ENCODE data around the gene SP5.
"Not testable (repeated sequence)": the region's sequence is repeated elsewhere in the genome, so short reads cannot be mapped to it uniquely, and the experiment has no call there.

Gene SP5

DNA sequence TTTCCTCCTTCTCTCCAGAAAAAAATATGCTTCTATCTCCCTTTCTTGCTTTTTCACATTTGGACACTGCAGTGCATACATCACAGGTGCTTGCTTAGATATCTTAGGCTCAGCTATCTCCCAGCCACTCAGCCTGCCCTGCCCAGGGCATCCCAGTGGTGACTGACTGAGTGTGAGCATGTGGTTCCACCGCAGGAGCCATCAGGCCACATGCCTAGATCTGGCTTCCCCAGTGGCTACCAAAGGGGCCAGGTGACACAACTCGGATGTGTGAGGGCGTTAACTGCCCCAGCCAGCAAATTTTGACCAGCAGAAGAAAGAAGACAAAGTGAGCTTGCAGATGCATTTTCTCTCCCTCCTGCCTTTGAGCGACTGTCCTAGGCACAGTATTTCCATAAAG, 25.5 kb downstream of the SP5 start:
- DNase-seq = no peak

GRCh38 chr2:170742000-170742399, 26.9 kb downstream of the SP5 start:
- DNase-seq = no peak

DNA sequence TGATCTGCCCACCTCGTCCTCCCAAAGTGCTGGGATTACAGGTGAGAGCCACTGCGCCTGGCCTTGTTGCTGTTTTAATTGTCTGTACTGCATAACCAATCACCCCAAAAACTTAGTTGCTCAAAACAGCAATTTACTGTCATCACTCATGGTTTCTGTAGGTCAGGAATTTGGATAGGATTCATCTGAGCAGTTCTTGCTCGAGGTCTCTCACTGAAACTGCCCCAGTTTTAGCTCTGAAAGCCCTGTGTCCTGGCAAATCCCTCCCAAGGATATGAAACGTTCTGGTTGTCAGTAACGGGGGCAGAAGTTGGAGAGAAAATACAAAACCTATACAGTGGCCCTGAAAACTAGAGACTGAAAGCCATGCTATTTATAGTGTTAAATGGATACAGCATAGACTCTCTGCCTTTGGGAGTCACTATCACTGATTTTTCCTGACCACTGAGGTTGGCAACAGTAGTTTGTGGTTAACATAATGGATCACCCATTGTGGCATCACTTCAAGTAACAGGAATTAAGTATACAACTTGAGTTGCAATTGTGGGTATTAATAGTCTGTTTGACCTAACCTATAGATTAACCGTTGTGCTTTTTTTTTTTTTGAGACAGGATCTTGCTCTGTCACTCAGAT, 27.9 kb downstream of the SP5 start:
- DNase-seq = no peak

DNA sequence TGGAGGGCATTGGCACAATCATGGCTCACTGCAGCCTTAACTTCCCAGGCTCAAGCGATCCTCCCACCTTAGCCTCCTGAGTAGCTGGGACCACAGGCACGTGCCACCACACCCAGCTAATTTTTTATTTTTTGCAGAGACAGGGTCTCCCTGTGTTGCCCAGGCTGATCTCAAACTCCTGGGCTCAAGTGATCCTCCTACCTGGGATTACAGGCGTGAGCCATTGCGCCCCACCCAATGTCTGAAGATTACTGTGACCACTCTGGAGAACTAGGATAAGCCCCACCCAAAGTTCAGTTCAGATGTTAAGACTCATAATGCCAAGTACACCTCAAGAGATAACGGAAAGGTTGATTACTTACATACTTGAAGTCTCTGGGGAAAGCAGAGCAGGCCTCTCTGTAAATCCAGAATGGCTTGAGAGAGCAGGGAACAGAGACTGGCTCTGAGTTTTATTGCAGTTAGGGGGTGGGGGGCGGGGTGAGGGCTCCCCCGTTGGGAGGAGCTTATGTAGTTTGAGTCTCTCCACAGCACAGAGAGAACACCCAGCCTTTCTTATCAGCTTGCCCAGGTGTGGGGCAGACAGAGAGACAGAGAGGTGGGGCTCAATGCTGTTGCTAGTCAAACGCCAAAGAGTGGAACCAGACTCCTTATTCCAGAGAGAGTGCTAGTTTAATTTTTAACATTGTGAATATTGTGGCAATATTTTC, 28.5 kb downstream of the SP5 start:
- DNase-seq = no peak

DNA sequence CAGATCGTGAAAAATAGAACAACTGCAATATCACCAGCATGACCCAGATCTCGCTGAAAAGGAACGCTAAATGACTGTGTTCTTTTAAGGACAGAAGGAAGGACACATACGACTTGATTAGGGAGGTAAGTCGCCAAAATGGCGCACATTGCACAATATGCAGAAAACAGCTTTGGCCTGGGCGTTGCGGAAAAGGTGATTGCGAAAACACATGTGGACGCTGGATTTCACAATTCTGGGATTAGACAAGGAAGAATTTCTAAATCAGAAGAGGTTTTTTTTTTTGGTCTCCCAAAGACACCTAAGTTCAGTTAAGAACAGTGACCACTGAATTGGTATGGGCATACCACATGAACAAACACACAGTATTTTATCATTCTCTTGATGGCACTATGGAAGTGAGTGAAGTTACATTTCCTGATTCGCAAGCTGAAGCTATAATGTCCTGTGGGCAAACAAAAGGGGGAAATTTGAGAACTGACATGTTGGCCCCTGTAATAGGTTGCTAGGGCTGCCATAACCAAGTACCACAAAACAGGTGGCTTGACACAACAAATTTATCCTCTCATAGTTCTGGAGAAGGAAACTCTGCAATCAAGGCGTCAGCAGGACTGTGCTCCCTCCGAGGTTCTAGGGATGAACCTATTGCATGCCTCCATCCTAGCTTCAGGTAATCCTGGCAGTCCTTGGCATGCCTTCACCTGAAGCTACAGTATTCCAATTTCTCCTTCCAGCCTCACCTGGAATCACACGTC, 29.3 kb downstream of the SP5 start:
- DNase-seq = no peak

DNA sequence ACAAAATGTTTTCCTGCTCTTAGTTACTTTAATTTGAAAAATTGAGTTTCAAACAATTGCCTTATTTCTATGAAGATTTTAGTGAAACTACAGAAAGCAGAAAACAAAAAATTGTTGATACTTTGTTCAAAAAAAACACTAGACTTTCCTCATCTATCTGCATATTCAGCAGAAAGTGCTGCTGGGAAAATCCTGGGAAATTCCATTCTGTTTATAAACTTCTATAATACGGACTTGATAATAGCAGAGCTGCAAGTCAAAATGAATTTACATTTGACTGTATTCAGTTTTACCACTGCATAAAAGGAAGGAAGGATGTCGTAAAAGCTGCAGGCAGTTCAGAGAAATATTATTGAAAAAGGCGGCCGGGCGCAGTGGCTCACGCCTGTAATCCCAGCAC, 30.2 kb downstream of the SP5 start:
- DNase-seq = no peak

GRCh38 chr2:170747921-170748320, 32.8 kb downstream of the SP5 start:
- no peak for DNase-seq

DNA sequence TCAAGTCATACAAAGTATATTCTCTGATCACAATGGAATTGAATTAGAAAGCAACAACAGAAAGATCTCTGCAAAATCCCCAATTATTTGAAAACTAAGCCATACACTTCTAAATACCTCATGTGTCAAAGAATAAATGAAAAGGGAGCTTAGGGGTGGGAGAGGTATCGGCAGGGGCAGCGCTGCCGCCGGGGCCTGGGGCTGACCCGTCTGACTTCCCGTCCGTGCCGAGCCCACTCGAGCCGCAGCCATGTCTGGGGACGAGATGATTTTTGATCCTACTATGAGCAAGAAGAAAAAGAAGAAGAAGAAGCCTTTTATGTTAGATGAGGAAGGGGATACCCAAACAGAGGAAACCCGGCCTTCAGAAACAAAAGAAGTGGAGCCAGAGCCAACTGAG, 36.4 kb downstream of the SP5 start:
- DNase-seq = not testable (repeated sequence)

GRCh38 chr2:170761572-170761971, 46.4 kb downstream of the SP5 start:
- DNase-seq = no peak

- DNase-seq = no peak
These were observed 47.6 kb downstream of the SP5 start for GRCh38 chr2:170762760-170763159.

DNA sequence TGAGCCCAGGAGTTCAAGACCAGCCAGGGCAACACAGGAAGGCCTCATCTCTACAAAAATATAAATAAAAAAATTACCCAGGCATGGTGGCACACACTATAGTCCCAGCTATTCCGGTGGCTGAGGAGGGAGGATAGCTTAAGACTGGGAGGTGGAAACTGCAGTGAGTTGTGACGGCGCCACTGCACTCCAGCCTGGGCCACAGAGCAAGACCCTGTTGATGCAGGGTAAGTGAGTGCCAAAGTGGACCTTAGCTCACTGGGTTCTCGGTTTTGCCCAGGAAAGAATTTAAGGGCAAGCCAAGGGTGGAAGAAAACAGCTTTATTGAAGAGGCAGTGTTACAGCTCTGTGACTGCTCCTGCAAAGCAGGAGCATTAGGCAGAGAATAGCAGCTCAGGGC, 48.1 kb downstream of the SP5 start:
- no peak for DNase-seq

GRCh38 chr2:170764880-170765261, 49.7 kb downstream of the SP5 start:
- no peak for DNase-seq

GRCh38 chr2:170766693-170767092, 51.6 kb downstream of the SP5 start:
- no peak for DNase-seq

Measured in T-helper 2 cell (primary cell).